Neuronal stem cell (in vitro differentiated cells): Measurements from ENCODE around the gene ARID5A.

Experiments used
- DNase-seq: peaks from one replicate; pipeline ENCODE4 v3.0.0-alpha.2; 2013; ENCODE audit warnings: low spot score
- H2AFZ ChIP-seq: one replicate; pipeline ENCODE4 v1.6.1; 2013; ENCODE audit warnings: mild to moderate bottlenecking, low read length, inconsistent platforms
- H2AK5ac ChIP-seq: 2 replicates; pipeline ENCODE4 v1.6.1; 2013; ENCODE audit warnings: low read depth, mild to moderate bottlenecking, inconsistent platforms, low read length, moderate library complexity, mixed read lengths
- H2BK120ac ChIP-seq: 2 replicates; pipeline ENCODE4 v1.6.1; 2013; ENCODE audit warnings: low read depth, mild to moderate bottlenecking, inconsistent platforms, low read length, moderate library complexity, mixed read lengths
- H2BK12ac ChIP-seq: one replicate; pipeline ENCODE4 v1.6.1; 2013; ENCODE audit warnings: low read length, inconsistent platforms
- H2BK15ac ChIP-seq: 2 replicates; pipeline ENCODE4 v1.6.1; 2013; ENCODE audit warnings: mild to moderate bottlenecking, low read length, inconsistent platforms, mixed read lengths
- H2BK5ac ChIP-seq: one replicate; pipeline ENCODE4 v1.6.1; 2013; ENCODE audit warnings: inconsistent platforms, mild to moderate bottlenecking, low read length, moderate library complexity
- H3K14ac ChIP-seq: one replicate; pipeline ENCODE4 v1.6.1; 2013; ENCODE audit warnings: low read length, inconsistent platforms
- H3K18ac ChIP-seq: 2 replicates; pipeline ENCODE4 v1.6.1; 2013; ENCODE audit warnings: low read length, inconsistent platforms
- H3K23ac ChIP-seq: 2 replicates; pipeline ENCODE4 v1.6.1; 2013; ENCODE audit warnings: low read depth, mild to moderate bottlenecking, mixed read lengths, low read length, inconsistent platforms; ENCODE audit not compliant: poor library complexity
- H3K27ac ChIP-seq: replicated peaks from 3 replicates; pipeline ENCODE4 v1.5.1; 2013; ENCODE audit warnings: low read length, inconsistent platforms
- H3K27me3 ChIP-seq, 3 experiments: 2 replicates each; pipeline ENCODE4 v1.6.1; 2013; ENCODE audit warnings: low read length in 3 of 3, mild to moderate bottlenecking in 2 of 3, inconsistent platforms in 1 of 3, low read depth in 1 of 3, mixed read lengths in 1 of 3, moderate library complexity in 1 of 3; ENCODE audit not compliant: control insufficient read depth in 3 of 3, insufficient read depth in 3 of 3
- H3K36me3 ChIP-seq, 2 donors: replicated peaks in 1 of 2; 2 replicates each; pipeline ENCODE4 v1.6.1; 2013; ENCODE audit warnings: low read length in 2 of 2; ENCODE audit not compliant: control insufficient read depth in 2 of 2, insufficient read depth in 2 of 2
- H3K4ac ChIP-seq: 2 replicates; pipeline ENCODE4 v1.6.1; 2013; ENCODE audit warnings: inconsistent platforms, mild to moderate bottlenecking, low read length, moderate library complexity
- H3K4me1 ChIP-seq, 2 donors: 1 replicate in 1 of 2; 2 replicates in 1 of 2; pipeline ENCODE4 v1.6.1; 2013; ENCODE audit warnings: low read length in 2 of 2, low read depth in 1 of 2; ENCODE audit not compliant: control insufficient read depth in 2 of 2, insufficient read depth in 1 of 2
- H3K4me2 ChIP-seq: one replicate; pipeline ENCODE4 v1.6.1; 2013; ENCODE audit warnings: mild to moderate bottlenecking, low read length, inconsistent platforms; ENCODE audit not compliant: insufficient read depth, poor library complexity, severe bottlenecking
- H3K4me3 ChIP-seq, 2 donors: 2 replicates each; pipeline ENCODE4 v1.5.1; 2013; ENCODE audit warnings: low read length in 2 of 2, mild to moderate bottlenecking in 2 of 2, inconsistent platforms in 1 of 2, moderate library complexity in 1 of 2
- H3K79me1 ChIP-seq: one replicate; pipeline ENCODE4 v1.6.1; 2013; ENCODE audit warnings: low read depth, mild to moderate bottlenecking, inconsistent platforms, low read length, moderate library complexity
- H3K9ac ChIP-seq: one replicate; pipeline ENCODE4 v1.6.1; 2013; ENCODE audit warnings: mild to moderate bottlenecking, low read depth, low read length, inconsistent platforms; ENCODE audit not compliant: poor library complexity
- H3K9me3 ChIP-seq, 2 donors: replicated peaks in 1 of 2; 2 replicates each; pipeline versions ENCODE3 to v1.6.1; 2013; ENCODE audit warnings: low read length in 2 of 2, mild to moderate bottlenecking in 2 of 2, inconsistent platforms in 1 of 2, low read depth in 1 of 2, mixed read lengths in 1 of 2, moderate library complexity in 1 of 2; ENCODE audit not compliant: control insufficient read depth in 2 of 2, insufficient read depth in 1 of 2
- H4K8ac ChIP-seq: one replicate; pipeline ENCODE4 v1.6.1; 2013; ENCODE audit warnings: low read depth, mild to moderate bottlenecking, inconsistent platforms, low read length, moderate library complexity
- H4K91ac ChIP-seq: one replicate; pipeline ENCODE4 v1.6.1; 2013; ENCODE audit warnings: low read length, low read depth, mild to moderate bottlenecking, inconsistent platforms; ENCODE audit not compliant: poor library complexity
- WGBS, 2 donors: extraction: QIAGEN DNeasy Blood & Tissue Kit; methylation state at CpG; one replicate each; pipeline ENCODE4 v1.1.7; 2013; ENCODE audit warnings: missing lambda C conversion rate in 2 of 2, mixed read lengths in 1 of 2; ENCODE audit not compliant: insufficient read length in 2 of 2, insufficient replicate concordance in 1 of 2; ENCODE audit errors: extremely low coverage in 2 of 2; 5-methylcytosine and 5-hydroxymethylcytosine counted together

ARID5A gene

GRCh38 chr2:96530474-96531357 is 5.8 kb upstream of the ARID5A start:
- H3K4me3 ChIP-seq: no peak overlapping the region
- H3K18ac ChIP-seq: peak overlapping the region; percentile 21
- H4K8ac ChIP-seq: no peak overlapping the region
- no CpG with 5 or more reads among the region's 16 CpGs for WGBS, 2 donors
- no peak overlapping the region for H3K23ac ChIP-seq
- DNase-seq: no peak
- no peak overlapping the region for H2BK5ac ChIP-seq
- H2BK120ac ChIP-seq: no peak overlapping the region
- H3K4me2 ChIP-seq: no peak overlapping the region
- H3K27me3 ChIP-seq: peaks cover 0 to 71% (median 10%) of the 10 kb centered on the region in 3 experiments
- H2AFZ ChIP-seq: no peak overlapping the region
- no peak overlapping the region for H3K9ac ChIP-seq
- H2BK15ac ChIP-seq: no peak overlapping the region
- H3K36me3 ChIP-seq: no peaks in the 10 kb centered on the region
- H3K27ac ChIP-seq: no peak overlapping the region
- H3K9me3 ChIP-seq: no peaks in the 10 kb centered on the region
- no peaks in the 10 kb centered on the region for H3K79me1 ChIP-seq
- H3K4me1 ChIP-seq: peaks cover 0 to 5% of the 10 kb centered on the region in 2 donors
- H2BK12ac ChIP-seq: no peak overlapping the region
- no peak overlapping the region for H2AK5ac ChIP-seq
- no peak overlapping the region for H4K91ac ChIP-seq
- no peak overlapping the region for H3K14ac ChIP-seq
- no peak overlapping the region for H3K4ac ChIP-seq

GRCh38 chr2:96531366-96531765 is 5.2 kb upstream of the ARID5A start:
- Histone ChIP-seq H3K27ac (no peak overlapping the region), H3K18ac (no peak overlapping the region), H2BK15ac (no peak overlapping the region), H3K4me1 (peaks cover 0 to 5% of the 10 kb centered on the region in 2 donors), H3K4me3 (no peak overlapping the region), H4K8ac (no peak overlapping the region), H3K79me1 (no peaks in the 10 kb centered on the region), H3K9ac (no peak overlapping the region), H3K36me3 (no peaks in the 10 kb centered on the region), H2BK12ac (no peak overlapping the region), H3K14ac (no peak overlapping the region), H2BK120ac (no peak overlapping the region), H2AK5ac (no peak overlapping the region), H3K4ac (no peak overlapping the region), H4K91ac (no peak overlapping the region), H3K27me3 (peaks cover 0 to 65% (median 10%) of the 10 kb centered on the region in 3 experiments), H2AFZ (peak overlapping the region; percentile 91), H3K9me3 (no peaks in the 10 kb centered on the region), H3K23ac (no peak overlapping the region), H2BK5ac (no peak overlapping the region), H3K4me2 (no peak overlapping the region)
- WGBS, 2 donors: no CpG with 5 or more reads among the region's 9 CpGs
- DNase-seq: no peak

DNA sequence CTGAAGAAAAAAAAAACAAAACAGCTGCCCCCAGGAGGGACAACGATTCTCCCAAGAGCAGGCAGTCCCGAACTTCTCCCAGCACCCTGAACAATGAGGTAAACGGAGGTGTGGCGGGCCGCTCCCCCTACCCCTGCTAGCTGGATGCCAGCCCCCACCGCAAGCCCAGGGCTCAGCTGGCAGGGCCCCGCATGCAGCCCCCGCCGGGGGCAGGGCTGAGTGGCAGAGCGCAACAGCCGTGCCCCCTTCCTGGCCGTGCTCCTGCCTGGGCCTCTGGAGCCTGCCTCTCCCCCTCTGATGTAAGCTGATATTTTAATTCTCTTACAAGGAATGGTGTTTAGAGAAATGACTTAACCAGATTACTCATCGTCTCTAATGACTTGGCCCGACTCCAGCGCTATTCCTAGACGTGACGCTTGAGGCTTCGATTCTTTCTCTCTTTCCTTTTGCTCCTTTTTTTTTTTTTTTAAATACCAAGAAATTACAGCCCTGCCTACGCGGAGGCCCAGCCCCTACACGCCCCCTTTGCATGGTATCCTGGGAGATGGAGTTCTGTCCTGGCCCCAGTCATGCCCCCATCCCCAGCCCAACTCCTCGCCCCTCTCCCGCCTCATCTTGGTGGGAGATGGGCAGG is 4.6 kb upstream of the ARID5A start:
- H3K4ac ChIP-seq: no peak overlapping the region
- H2AK5ac ChIP-seq: no peak overlapping the region
- no peak overlapping the region for H2BK12ac ChIP-seq
- peak overlapping the region; percentile 61 for H3K4me2 ChIP-seq
- peak overlapping the region; percentile 33 to 74 for H3K4me3 ChIP-seq
- H2AFZ ChIP-seq: peak overlapping the region; percentile 91
- no peak overlapping the region for H2BK15ac ChIP-seq
- DNase-seq: peak; percentile 30
- H4K8ac ChIP-seq: no peak overlapping the region
- peak overlapping the region; percentile 56 for H3K9ac ChIP-seq
- H3K27me3 ChIP-seq: peaks cover 0 to 58% (median 8%) of the 10 kb centered on the region in 3 experiments
- H3K27ac ChIP-seq: no peak overlapping the region
- H3K23ac ChIP-seq: no peak overlapping the region
- no CpG with 5 or more reads among the region's 23 CpGs for WGBS, 2 donors
- H3K79me1 ChIP-seq: no peaks in the 10 kb centered on the region
- no peaks in the 10 kb centered on the region for H3K36me3 ChIP-seq
- H3K4me1 ChIP-seq: peaks cover 0 to 5% of the 10 kb centered on the region in 2 donors
- peak overlapping the region; percentile 74 for H2BK120ac ChIP-seq
- no peaks in the 10 kb centered on the region for H3K9me3 ChIP-seq
- no peak overlapping the region for H3K14ac ChIP-seq
- no peak overlapping the region for H4K91ac ChIP-seq
- H3K18ac ChIP-seq: no peak overlapping the region
- no peak overlapping the region for H2BK5ac ChIP-seq

GRCh38 chr2:96532641-96533291 is 3.8 kb upstream of the ARID5A start:
- no peak overlapping the region for H3K18ac ChIP-seq
- WGBS, 2 donors: no CpG with 5 or more reads among the region's 7 CpGs
- H2AK5ac ChIP-seq: no peak overlapping the region
- H3K27me3 ChIP-seq: peaks cover 4 to 55% (median 14%) of the 10 kb centered on the region in 3 experiments
- H3K4me3 ChIP-seq: no peak overlapping the region
- no peak overlapping the region for H3K14ac ChIP-seq
- no peaks in the 10 kb centered on the region for H3K9me3 ChIP-seq
- H3K36me3 ChIP-seq: no peaks in the 10 kb centered on the region
- peak overlapping the region; percentile 11 for H4K91ac ChIP-seq
- DNase-seq: no peak
- no peak overlapping the region for H3K23ac ChIP-seq
- peak overlapping the region; percentile 91 for H2AFZ ChIP-seq
- H3K4me1 ChIP-seq: peaks cover under 1 to 5% of the 10 kb centered on the region in 2 donors
- H3K79me1 ChIP-seq: no peaks in the 10 kb centered on the region
- no peak overlapping the region for H4K8ac ChIP-seq
- no peak overlapping the region for H2BK12ac ChIP-seq
- H2BK5ac ChIP-seq: no peak overlapping the region
- H3K27ac ChIP-seq: no peak overlapping the region
- H2BK15ac ChIP-seq: no peak overlapping the region
- no peak overlapping the region for H3K4me2 ChIP-seq
- no peak overlapping the region for H2BK120ac ChIP-seq
- peak overlapping the region; percentile 25 for H3K9ac ChIP-seq
- H3K4ac ChIP-seq: no peak overlapping the region
